ENCODE measurements around the gene FAXDC2.
"Not testable (repeated sequence)": the region's sequence is repeated elsewhere in the genome, so short reads cannot be mapped to it uniquely, and the experiment has no call there.

The FAXDC2 gene

DNA sequence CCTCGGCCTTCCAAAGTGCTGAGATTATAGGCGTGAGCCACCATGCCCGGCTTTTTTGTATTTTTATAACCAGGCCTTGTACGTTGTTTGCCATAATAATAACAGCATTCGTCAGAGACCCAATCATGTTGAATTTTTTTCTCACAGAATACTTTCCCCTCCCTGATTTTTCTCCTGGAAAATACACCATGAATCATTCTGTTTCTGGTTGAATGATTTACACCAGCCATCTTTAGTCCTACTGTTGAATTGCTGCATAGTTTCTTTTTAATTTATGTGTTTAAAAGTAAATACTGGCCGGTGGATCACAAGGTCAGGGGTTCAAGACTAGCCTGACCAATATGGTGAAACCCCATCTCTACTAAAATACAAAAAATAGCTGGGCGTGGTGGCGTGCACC lies 11.5 kb upstream of the FAXDC2 start:
- no peak for DNase-seq

DNA sequence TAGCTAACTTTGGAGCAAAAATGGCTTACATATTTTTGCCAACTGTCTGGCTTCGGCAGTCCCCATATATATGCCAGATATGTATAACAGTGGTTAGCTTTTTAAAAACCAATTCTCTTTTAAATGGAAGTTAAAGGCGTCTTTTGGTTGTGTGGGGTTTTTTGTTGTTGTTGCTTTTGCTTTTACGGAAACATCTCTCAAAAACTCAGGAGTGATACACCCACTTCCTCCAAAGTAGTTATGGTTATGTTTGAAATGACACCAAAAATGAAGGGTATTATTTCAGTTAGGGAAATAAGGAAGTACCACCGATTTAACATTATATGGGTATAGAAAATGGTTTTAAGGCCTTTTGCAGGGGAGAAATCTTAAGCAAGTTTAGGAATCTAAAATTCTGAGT lies 10.4 kb upstream of the FAXDC2 start:
- DNase-seq, result no peak

DNA sequence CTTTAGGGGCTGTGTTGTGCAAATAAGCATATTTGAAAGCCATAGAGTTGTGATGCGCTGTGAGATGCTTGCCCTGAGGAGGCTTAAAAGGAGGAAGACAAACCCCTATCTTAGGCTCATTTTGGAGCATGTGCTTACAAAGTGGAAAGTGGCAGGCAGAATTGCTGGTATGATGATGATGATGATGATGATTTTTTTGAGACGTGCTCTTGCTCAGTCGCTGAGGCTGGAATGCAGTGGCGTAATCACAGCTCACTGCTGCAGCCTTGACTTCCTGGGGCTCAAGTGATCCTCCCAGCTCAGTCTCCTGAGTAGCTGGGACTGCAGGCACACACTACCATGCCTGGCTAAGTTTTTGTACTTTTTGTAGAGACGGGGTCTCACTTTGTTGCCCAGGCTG lies 9.7 kb upstream of the FAXDC2 start:
- DNase-seq, result peak; percentile 72

- peak; percentile 15 for DNase-seq
Measured at GRCh38 chr5:154858972-154859871, 8.8 kb upstream of the FAXDC2 start.

- DNase-seq, result peak; percentile 97
Measured at GRCh38 chr5:154858297-154858971, 8.0 kb upstream of the FAXDC2 start, which contains the start of gene CNOT8. Gene CNOT8 (plus strand): TSS chr5:154858627. CDS start chr5:154863279, 4,652 bp downstream.

DNA sequence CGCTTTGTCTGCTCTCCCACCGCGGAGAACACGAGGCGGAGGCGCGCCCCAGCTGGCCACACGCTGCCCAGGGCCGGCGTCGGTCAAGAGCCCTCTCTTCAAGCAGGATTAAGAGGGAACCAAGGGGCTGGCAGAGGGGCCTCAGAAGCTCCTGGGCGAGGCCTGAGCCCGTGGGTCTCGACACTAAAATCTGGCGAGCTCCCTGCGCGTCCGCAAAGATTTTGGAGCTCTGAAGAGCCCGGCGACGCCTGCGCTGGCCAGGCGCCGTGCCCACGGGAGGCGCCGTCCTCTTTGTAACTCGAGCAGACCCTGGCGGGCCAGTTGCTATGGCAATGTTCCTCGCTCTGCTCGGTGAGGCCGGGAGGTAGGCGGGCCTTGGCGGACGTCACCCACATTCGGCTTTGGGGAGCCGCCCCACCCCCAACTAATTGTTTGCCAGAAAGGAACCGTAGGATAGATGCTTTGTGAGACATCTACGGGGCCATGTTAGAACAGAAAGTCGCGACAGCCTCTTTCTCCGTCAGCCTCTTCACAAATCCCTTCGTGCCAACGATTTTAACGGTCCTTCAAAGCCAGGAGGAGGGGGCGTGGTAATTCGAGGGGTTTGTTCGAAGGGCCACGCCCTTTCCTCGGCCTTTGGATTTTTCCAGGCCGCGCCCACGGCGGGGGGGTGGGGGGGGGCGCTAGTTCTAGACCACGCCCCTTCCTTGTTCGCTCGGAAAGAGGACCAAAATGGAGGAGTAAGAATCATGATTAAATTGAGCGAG lies 7.3 kb upstream of the FAXDC2 start:
- peak; percentile 97 for DNase-seq

DNA sequence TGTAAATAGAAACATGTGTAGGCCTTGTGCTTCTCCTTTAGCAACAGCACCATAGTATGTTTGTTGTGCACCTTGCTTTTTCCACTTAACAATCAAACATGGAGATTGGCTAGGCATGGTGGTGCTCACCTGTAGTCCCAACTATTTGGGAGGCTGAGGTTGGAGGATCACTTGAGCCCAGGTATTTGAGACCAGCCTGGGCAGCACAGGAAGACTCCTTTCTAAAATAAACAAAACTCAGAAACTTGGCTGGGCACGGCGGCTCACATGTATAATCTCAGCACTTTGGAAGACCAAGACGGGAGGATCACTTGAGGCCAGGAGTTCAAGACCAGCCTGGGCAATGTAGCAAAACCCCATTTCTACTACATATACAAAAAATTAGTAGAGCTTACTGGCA lies 948 bp upstream of the FAXDC2 start:
- no peak for DNase-seq

GRCh38 chr5:154849791-154850201 lies 607 bp downstream of the FAXDC2 start:
- no peak for DNase-seq

DNA sequence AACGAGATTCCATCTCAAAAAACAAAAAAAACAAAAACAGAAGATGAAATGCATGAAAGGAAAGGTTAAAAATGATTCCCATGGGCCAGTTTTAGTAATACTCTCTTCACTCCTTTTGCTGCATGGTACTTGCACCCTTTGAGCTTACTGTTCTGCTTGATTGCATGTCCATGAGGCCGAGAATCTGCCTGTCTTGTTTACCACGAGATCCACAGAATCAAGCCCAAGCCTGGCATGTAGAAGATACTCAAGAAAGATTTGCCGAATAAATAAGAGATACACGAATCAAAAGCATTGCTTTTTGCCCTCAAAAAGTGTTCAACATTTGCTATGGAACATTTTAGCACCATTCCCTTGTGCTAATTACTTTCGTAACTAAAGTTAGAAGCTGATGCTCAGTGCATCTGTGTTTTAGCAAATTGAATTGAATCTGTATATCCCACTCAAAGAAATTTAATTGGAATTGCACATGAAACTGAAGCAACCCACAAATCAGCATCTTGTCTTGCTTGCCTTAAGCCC lies 1.1 kb downstream of the FAXDC2 start:
- DNase-seq, result no peak

DNA sequence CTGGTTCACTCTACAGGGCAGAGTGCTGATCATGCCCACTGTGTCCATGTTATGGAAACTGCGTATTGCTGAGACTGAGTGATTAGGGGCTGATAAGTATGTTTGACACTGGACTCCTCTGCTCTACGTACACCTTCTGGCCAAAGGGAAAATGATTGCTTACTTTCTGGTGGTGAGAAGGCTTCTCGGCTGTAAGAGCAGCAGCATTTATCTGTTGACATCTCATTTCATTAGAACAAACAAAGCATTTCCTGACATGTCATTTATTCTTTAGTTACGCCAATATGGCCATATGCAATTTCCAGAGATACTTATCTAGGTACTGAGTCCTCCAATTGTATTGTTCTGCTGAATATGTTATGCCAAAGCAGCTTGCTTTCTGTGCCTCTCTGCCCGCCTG lies 5.6 kb downstream of the FAXDC2 start:
- no peak for DNase-seq

DNA sequence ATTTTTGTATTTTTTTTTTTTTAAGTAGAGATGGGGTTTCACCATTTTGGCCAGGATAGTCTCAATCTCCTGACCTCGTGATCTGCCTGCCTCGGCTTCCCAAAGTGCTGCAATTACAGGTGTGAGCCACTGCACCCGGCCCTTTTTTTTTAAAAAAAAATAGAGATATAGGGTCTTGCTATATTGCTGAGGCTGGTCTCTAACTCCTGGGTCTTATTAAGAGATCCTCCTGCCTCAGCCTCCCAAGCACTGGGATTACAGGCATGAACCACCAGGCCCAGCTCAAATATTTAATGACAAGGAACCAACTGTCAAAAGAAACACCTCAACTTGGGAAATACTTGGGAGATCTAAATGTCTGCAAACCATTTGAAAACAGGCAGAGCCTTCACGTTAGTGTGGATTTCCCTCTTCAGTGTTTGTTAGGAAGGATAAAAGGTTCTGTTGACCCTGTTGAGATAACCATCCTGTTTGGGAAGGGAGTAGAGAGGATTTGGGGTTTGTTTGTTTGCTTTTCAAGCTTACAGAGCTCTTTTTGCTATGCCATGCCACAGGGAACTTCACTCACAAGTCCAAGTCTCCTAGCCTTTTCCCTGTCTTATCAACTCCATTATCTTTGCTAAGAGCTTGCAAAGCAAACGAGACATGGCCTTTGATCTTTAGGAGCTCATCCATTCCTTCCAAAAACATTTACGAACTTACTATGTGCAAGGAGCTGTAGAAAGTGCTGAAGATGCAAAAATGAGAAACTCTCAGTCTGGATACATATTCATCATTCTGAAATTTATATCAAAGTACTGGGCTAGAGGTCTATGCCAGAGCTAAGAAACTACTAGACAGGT lies 7.5 kb downstream of the FAXDC2 start:
- no peak for DNase-seq

GRCh38 chr5:154841273-154841661 lies 9.1 kb downstream of the FAXDC2 start:
- no peak for DNase-seq

GRCh38 chr5:154840435-154841272 lies 9.7 kb downstream of the FAXDC2 start:
- no peak for DNase-seq

- no peak for DNase-seq
Measured at GRCh38 chr5:154837009-154837901, 13.1 kb downstream of the FAXDC2 start.

- DNase-seq, result no peak
Measured at GRCh38 chr5:154836225-154836624, 14.2 kb downstream of the FAXDC2 start.

DNA sequence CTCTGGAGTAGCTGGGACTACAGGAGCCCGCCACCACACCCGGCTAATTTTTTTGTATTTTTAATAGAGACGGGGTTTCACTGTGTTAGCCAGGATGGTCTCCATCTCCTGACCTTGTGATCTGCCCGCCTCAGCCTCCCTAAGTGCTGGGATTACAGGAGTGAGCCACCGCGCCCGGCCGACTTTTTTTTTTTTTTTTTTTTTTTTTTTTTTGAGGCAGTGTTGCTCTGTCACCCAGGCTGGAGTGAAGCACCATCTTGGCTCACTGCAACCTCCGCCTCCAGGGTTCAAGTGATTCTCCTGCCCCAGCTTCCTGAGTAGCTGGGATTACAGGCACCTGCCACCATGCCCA lies 14.7 kb downstream of the FAXDC2 start:
- DNase-seq, result not testable (repeated sequence)

DNA sequence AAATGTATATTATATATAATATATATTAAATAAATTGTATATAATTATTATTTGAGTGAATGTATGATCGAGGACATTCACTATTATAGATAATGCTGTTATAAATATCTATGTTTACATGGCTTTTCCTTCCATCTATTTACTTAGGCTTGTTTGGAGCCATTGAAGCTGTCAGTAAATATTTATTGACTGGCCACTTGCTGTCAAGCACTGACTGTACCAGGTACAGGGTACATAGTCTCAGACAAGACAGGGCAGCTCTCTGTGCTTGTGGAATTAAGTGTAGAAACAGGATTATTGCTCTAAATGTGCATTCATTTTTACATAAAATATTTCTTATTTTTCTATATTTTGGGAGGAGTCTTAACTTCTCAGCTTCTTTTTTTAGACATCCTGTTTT lies 16.4 kb downstream of the FAXDC2 start:
- no peak for DNase-seq

GRCh38 chr5:154832804-154833203 lies 17.6 kb downstream of the FAXDC2 start:
- DNase-seq, result not testable (repeated sequence)

DNA sequence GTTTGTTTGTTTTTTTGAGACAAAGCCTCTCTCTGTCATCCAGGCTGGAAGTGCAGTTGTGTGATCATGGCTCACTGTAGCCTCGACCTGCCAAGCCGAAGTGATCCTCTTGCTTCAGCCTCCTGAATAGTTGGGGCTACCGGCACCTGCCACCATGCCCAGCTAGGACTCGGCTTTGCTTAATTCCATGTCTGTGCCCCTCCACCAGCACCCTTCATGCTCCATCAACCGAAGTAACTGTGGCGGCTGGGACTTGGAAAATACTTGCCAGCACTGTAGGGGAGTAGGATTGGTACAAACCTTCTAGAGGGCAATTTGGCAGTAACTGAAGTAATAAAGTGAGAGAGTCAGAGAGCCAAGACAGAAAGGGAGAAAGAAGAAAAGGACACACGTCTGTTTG lies 19.0 kb downstream of the FAXDC2 start:
- DNase-seq, result no peak

- no peak for DNase-seq
Measured at GRCh38 chr5:154830596-154830995, 19.8 kb downstream of the FAXDC2 start.

All from fibroblast of skin of back (primary cell).